GM23338 (cell line): ENCODE data around the gene KRTAP10-12. TPM values are rescaled to one million over a fixed set of nuclear protein-coding genes. Genes with fewer than 3 reads are reported as not detected.

Experiments
- ATAC-seq: fragments of 200-7000 bp; cut with Tn5 transposase; 3 replicates; pipeline ENCODE4 v1.9.1; 2020
- DNase-seq: peaks from one replicate; pipeline ENCODE4 v3.0.0-alpha.2; 2015; ENCODE audit warnings: low spot score
- H2AFZ ChIP-seq: fragments of 200-600 bp; sonication (generic); 2 replicates; pipeline ENCODE4 v1.8.0; 2016; ENCODE audit warnings: antibody characterized with exemption, mild to moderate bottlenecking, moderate library complexity
- H3F3A ChIP-seq: fragments of 200-600 bp; sonication (generic); replicated peaks from 2 replicates; pipeline ENCODE4 v1.8.0; 2017; ENCODE audit warnings: antibody characterized with exemption, mixed run types, low read depth
- H3K27ac ChIP-seq: fragments of 200-600 bp; sonication (generic); 2 replicates; pipeline ENCODE4 v1.6.1; 2016; ENCODE audit warnings: low read depth
- H3K27me3 ChIP-seq: fragments of 200-600 bp; sonication (generic); 2 replicates; pipeline ENCODE4 v1.8.0; 2016; ENCODE audit warnings: mild to moderate bottlenecking, mixed run types, moderate library complexity; ENCODE audit not compliant: insufficient read depth
- H3K36me3 ChIP-seq: fragments of 200-600 bp; sonication (generic); 2 replicates; pipeline ENCODE4 v1.8.0; 2016; ENCODE audit warnings: mild to moderate bottlenecking; ENCODE audit not compliant: insufficient read depth
- H3K4me1 ChIP-seq: fragments of 200-600 bp; sonication (generic); 2 replicates; pipeline ENCODE4 v1.8.0; 2016; ENCODE audit warnings: mild to moderate bottlenecking, moderate library complexity; ENCODE audit not compliant: insufficient read depth
- H3K4me2 ChIP-seq: fragments of 200-600 bp; sonication (generic); 2 replicates; pipeline ENCODE4 v1.7.1; 2017; ENCODE audit warnings: mixed run types
- H3K4me3 ChIP-seq: fragments of 200-600 bp; sonication (generic); 2 replicates; pipeline ENCODE4 v1.6.1; 2016; ENCODE audit warnings: mixed run types
- H3K79me2 ChIP-seq: fragments of 200-600 bp; sonication (generic); replicated peaks from 2 replicates; pipeline ENCODE4 v1.8.0; 2017; ENCODE audit warnings: mild to moderate bottlenecking; ENCODE audit not compliant: insufficient read depth
- H3K9me2 ChIP-seq: fragments of 200-600 bp; sonication (generic); 2 replicates; pipeline ENCODE4 v1.8.0; 2017; ENCODE audit not compliant: insufficient read depth
- H4K20me1 ChIP-seq: fragments of 200-600 bp; sonication (generic); replicated peaks from 2 replicates; pipeline ENCODE4 v1.8.0; 2017; ENCODE audit warnings: mild to moderate bottlenecking; ENCODE audit not compliant: insufficient read depth
- H3K27ac Mint-ChIP-seq: 2 replicates; pipeline ENCODE4 v1.8.0; 2020; ENCODE audit warnings: inconsistent platforms, mild to moderate bottlenecking, moderate library complexity, mixed read lengths
- H3K27me3 Mint-ChIP-seq: 3 replicates; pipeline ENCODE4 v1.8.0; 2022; ENCODE audit warnings: low read depth, mild to moderate bottlenecking, moderate library complexity, mixed read lengths, inconsistent platforms; ENCODE audit not compliant: insufficient read depth, poor library complexity
- H3K36me3 Mint-ChIP-seq: 3 replicates; pipeline ENCODE4 v1.8.0; 2021; ENCODE audit warnings: low read depth, mild to moderate bottlenecking, inconsistent platforms, moderate library complexity, mixed read lengths
- H3K4me1 Mint-ChIP-seq: 3 replicates; pipeline ENCODE4 v1.8.0; 2020; ENCODE audit warnings: mild to moderate bottlenecking, inconsistent platforms, mixed read lengths
- H3K4me3 Mint-ChIP-seq: 3 replicates; pipeline ENCODE4 v1.8.0; 2021; ENCODE audit warnings: moderate library complexity, mild to moderate bottlenecking, inconsistent platforms, mixed read lengths
- H3K9me3 Mint-ChIP-seq: 3 replicates; pipeline ENCODE4 v1.8.0; 2020; ENCODE audit warnings: moderate library complexity, mild to moderate bottlenecking, inconsistent platforms, mixed read lengths
- CREB1 ChIP-seq: fragments of 250-450 bp; sonication (Bioruptor Pico); IDR thresholded peaks from 2 replicates; pipeline ENCODE4 v1.5.0; 2020; ENCODE audit warnings: low read depth, mild to moderate bottlenecking, moderate library complexity
- CTCF ChIP-seq, 2 experiments: fragments of 200-600 bp in 1 of 2; sonication (generic) in 1 of 2; conservative IDR thresholded peaks; 2 replicates each; pipeline versions ENCODE4 v1.5.1 to v1.6.1; 2016 to 2017; ENCODE audit warnings: antibody characterized with exemption in 2 of 2, low read depth in 2 of 2, mild to moderate bottlenecking in 2 of 2, moderate library complexity in 1 of 2
- ETS1 ChIP-seq: IDR thresholded peaks from 2 replicates; pipeline ENCODE4 v1.6.1; 2016; ENCODE audit warnings: antibody characterized with exemption
- EZH2 ChIP-seq: fragments of 200-600 bp; sonication (generic); IDR thresholded peaks from one replicate; pipeline ENCODE4 v1.8.0; 2017; ENCODE audit warnings: antibody characterized with exemption, mild to moderate bottlenecking, low read depth; ENCODE audit not compliant: unreplicated experiment
- EZH2phosphoT487 ChIP-seq: fragments of 200-600 bp; sonication (generic); IDR thresholded peaks from one replicate; pipeline ENCODE4 v1.8.1; 2018; ENCODE audit warnings: antibody characterized with exemption; ENCODE audit not compliant: unreplicated experiment
- JUNB ChIP-seq: IDR thresholded peaks from one replicate; pipeline ENCODE4 v1.6.1; 2016; ENCODE audit warnings: antibody characterized with exemption; ENCODE audit not compliant: unreplicated experiment
- NANOG ChIP-seq: IDR thresholded peaks from 2 replicates; pipeline ENCODE4 v1.6.1; 2016; ENCODE audit warnings: antibody characterized with exemption, borderline replicate concordance
- POLR2AphosphoS5 ChIP-seq: IDR thresholded peaks from 2 replicates; pipeline ENCODE4 v1.6.1; 2016; ENCODE audit warnings: antibody characterized with exemption, low read depth
- REST ChIP-seq: IDR thresholded peaks from one replicate; pipeline ENCODE4 v1.6.1; 2018; ENCODE audit warnings: antibody characterized with exemption; ENCODE audit not compliant: unreplicated experiment
- STAT1 ChIP-seq: IDR thresholded peaks from one replicate; pipeline ENCODE4 v1.6.1; 2016; ENCODE audit warnings: antibody characterized with exemption; ENCODE audit not compliant: unreplicated experiment
- ZNF114 ChIP-seq: fragments of 250-450 bp; sonication (Bioruptor Pico); IDR thresholded peaks from 2 replicates; pipeline ENCODE4 v1.5.0; 2020; ENCODE audit warnings: mild to moderate bottlenecking, moderate library complexity
- ZNF331 ChIP-seq: fragments of 250-450 bp; sonication (Bioruptor Pico); IDR thresholded peaks from 2 replicates; pipeline ENCODE4 v1.5.0; 2020; ENCODE audit warnings: low read depth, mild to moderate bottlenecking, moderate library complexity
- ZNF462 ChIP-seq: fragments of 250-450 bp; sonication (Bioruptor Pico); IDR thresholded peaks from 2 replicates; pipeline ENCODE4 v1.5.0; 2020; ENCODE audit warnings: mild to moderate bottlenecking, moderate library complexity
- polyA plus RNA-seq: library from polyadenylated mRNA; unstranded; fragments of >200 nt; fragmentation: Nextera tagmentation; extraction: Ambion mirVana; gene quantifications from 2 replicates; pipeline ENCODE4 v1.2.1, GENCODE V29; 2016
- total RNA-seq: library from RNA; depleted of rRNA; stranded (reverse); fragments of >200 nt; shearing (Covaris generic); gene quantifications from 2 replicates; pipeline ENCODE4 v1.2.3, GENCODE V29; 2014

The KRTAP10-12 gene
- total and polyA plus RNA-seq, 2 experiments from 2014 or later, result not detected

GRCh38 chr21:44681861-44682579 lies 15.0 kb upstream of the KRTAP10-12 start, which contains the start of gene KRTAP12-1:
Gene KRTAP12-1, minus strand, starts transcription at chr21:44682163. Its CDS starts 40 bp downstream, at chr21:44682123.
- Histone ChIP-seq H3K9me2 (no peaks in the 10 kb centered on the region; the same call in 1 of the 2 replicates), H4K20me1 (no peaks in the 10 kb centered on the region), H3K4me2 (no peak within 1 kb of the TSS), H3K27ac (no peak within 1 kb of the TSS), H3K4me3 (no peak within 1 kb of the TSS), H3K36me3 (no peaks in the 10 kb centered on the region), H2AFZ (peak within 1 kb of the TSS; percentile 32; the same call in 1 of the 2 replicates), H3K79me2 (no peaks in the 10 kb centered on the region), H3F3A (0 out of 2 replicates have a peak, but pooled peaks cover 1% of the 10 kb centered on the region), H3K4me1 (peaks cover 6% of the 10 kb centered on the region), H3K27me3 (no peaks in the 10 kb centered on the region)
- H3K27me3 Mint-ChIP-seq, result peaks cover 9% of the 10 kb centered on the region
- no peaks in the 10 kb centered on the region; the same call in 1 of the 3 replicates for H3K9me3 Mint-ChIP-seq
- H3K4me1 Mint-ChIP-seq, result peaks cover 12% of the 10 kb centered on the region
- ATAC-seq, result no peak
- no peak for TF ChIP-seq ETS1
- TF ChIP-seq POLR2AphosphoS5, result no peak
- TF ChIP-seq EZH2, result no peak
- no peak for TF ChIP-seq ZNF114
- no peak for TF ChIP-seq REST
- TF ChIP-seq CREB1, result no peak
- no peak for TF ChIP-seq ZNF462 (CRISPR knock-in tag)
- no peak for TF ChIP-seq JUNB
- TF ChIP-seq STAT1, result no peak
- TF ChIP-seq NANOG, result no peak
- no peak for TF ChIP-seq ZNF331
- no peak for TF ChIP-seq EZH2phosphoT487
- no peak for TF ChIP-seq CTCF (conservative IDR thresholded peaks at IDR 0.05; ENCODE audit: low read depth in 2 of 2)
- no peak within 1 kb of the TSS for H3K27ac Mint-ChIP-seq
- no peak for DNase-seq
- H3K4me3 Mint-ChIP-seq, result no peak within 1 kb of the TSS
- no peaks in the 10 kb centered on the region for H3K36me3 Mint-ChIP-seq
